Fibroblast of lung (primary cell): ENCODE results near the gene PIP5KL1. TPM values are rescaled to one million over a fixed set of nuclear protein-coding genes. Genes with fewer than 3 reads are reported as not detected.
A peak's percentile ranks its signal among the peaks of the same experiment; 100 is the strongest.

Source experiments
- DNase-seq, 2 donors: peaks; one replicate each; pipeline versions ENCODE4 v3.0.0 to v3.0.0-alpha.2; 2010; ENCODE audit warnings: low read depth in 2 of 2
- H2AFZ ChIP-seq: 2 replicates; pipeline ENCODE4 v1.5.1; 2012; ENCODE audit warnings: low read length, control low read depth, inconsistent platforms
- H3K27ac ChIP-seq: 2 replicates; pipeline ENCODE4 v1.5.1; 2011; ENCODE audit warnings: low read length, control low read depth; ENCODE audit not compliant: insufficient read depth
- H3K27me3 ChIP-seq: 2 replicates; pipeline ENCODE4 v1.5.1; 2011; ENCODE audit warnings: mild to moderate bottlenecking, low read length; ENCODE audit not compliant: control insufficient read depth, insufficient read depth
- H3K36me3 ChIP-seq: 2 replicates; pipeline ENCODE4 v1.5.1; 2011; ENCODE audit warnings: low read length; ENCODE audit not compliant: control insufficient read depth, insufficient read depth
- H3K4me1 ChIP-seq: 2 replicates; pipeline ENCODE4 v1.5.1; 2011; ENCODE audit warnings: low read length; ENCODE audit not compliant: control insufficient read depth, insufficient read depth; ENCODE audit errors: extremely low read depth
- H3K4me2 ChIP-seq: 2 replicates; pipeline ENCODE4 v1.5.1; 2011; ENCODE audit warnings: low read length, control low read depth; ENCODE audit not compliant: insufficient read depth; ENCODE audit errors: extremely low read depth
- H3K4me3 ChIP-seq, 4 experiments: fragments of 200-600 bp in 1 of 4; sonication (generic) in 1 of 4; replicated peaks in 1 of 4; 2 replicates each; pipeline ENCODE4 v1.5.1; 2011 to 2016; ENCODE audit warnings: low read length in 4 of 4, low read depth in 3 of 4, mild to moderate bottlenecking in 3 of 4, control low read depth in 2 of 4, inconsistent platforms in 1 of 4, mixed read lengths in 1 of 4; ENCODE audit not compliant: insufficient read depth in 1 of 4; ENCODE audit errors: control extremely low read depth in 1 of 4
- H3K79me2 ChIP-seq: 2 replicates; pipeline ENCODE4 v1.5.1; 2012; ENCODE audit warnings: mild to moderate bottlenecking, low read length, inconsistent platforms; ENCODE audit not compliant: control insufficient read depth, insufficient read depth
- H3K9ac ChIP-seq: 2 replicates; pipeline ENCODE4 v1.5.1; 2011; ENCODE audit warnings: mild to moderate bottlenecking, low read length, control low read depth; ENCODE audit not compliant: insufficient read depth
- H3K9me3 ChIP-seq: 2 replicates; pipeline ENCODE4 v1.5.1; 2012; ENCODE audit warnings: low read depth, low read length; ENCODE audit not compliant: control insufficient read depth, insufficient read depth
- H4K20me1 ChIP-seq: 2 replicates; pipeline ENCODE4 v1.5.1; 2011; ENCODE audit warnings: low read length; ENCODE audit not compliant: control insufficient read depth, insufficient read depth; ENCODE audit errors: extremely low read depth
- EZH2 ChIP-seq: IDR thresholded peaks from 2 replicates; pipeline ENCODE4 v1.5.1; 2012; ENCODE audit warnings: low read length, control low read depth, mild to moderate bottlenecking; ENCODE audit errors: missing control alignments
- polyA minus RNA-seq: library from RNA; depleted of rRNA, polyadenylated mRNA; stranded (reverse); fragments of >200 nt; gene quantifications from 2 replicates; pipeline ENCODE4 v1.2.3, GENCODE V29; 2011; ENCODE audit warnings: low replicate concordance
- polyA plus RNA-seq, 2 donors: library from polyadenylated mRNA; depleted of rRNA in 1 of 2; stranded (reverse) in 1 of 2; unstranded in 1 of 2; fragments of >200 nt; gene quantifications; 2 replicates each; pipeline ENCODE4 v1.2.1, GENCODE V29; 2011 to 2012; ENCODE audit warnings: missing spikeins in 1 of 2
- total RNA-seq: library from RNA; depleted of rRNA; stranded (reverse); fragments of >200 nt; gene quantifications from 2 replicates; pipeline ENCODE4 v1.2.1, GENCODE V29; 2014
- TF ChIP-seq, protein P1 (sequence below), 2 donors: IDR thresholded peaks in 1 of 2; conservative IDR thresholded peaks in 1 of 2; 1 replicate in 1 of 2; 2 replicates in 1 of 2; pipeline ENCODE4 v1.5.1; 2011 to 2012; ENCODE audit warnings: low read length in 2 of 2, control low read depth in 1 of 2, inconsistent platforms in 1 of 2, low read depth in 1 of 2, mild to moderate bottlenecking in 1 of 2

Gene PIP5KL1, protein sequence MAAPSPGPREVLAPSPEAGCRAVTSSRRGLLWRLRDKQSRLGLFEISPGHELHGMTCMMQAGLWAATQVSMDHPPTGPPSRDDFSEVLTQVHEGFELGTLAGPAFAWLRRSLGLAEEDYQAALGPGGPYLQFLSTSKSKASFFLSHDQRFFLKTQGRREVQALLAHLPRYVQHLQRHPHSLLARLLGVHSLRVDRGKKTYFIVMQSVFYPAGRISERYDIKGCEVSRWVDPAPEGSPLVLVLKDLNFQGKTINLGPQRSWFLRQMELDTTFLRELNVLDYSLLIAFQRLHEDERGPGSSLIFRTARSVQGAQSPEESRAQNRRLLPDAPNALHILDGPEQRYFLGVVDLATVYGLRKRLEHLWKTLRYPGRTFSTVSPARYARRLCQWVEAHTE
- total RNA-seq, result 0.77 and 2.5 TPM in 2 replicates
- 0.84 and 1.9 TPM in 2 replicates for polyA plus RNA-seq
- 2.0 and 3.6 TPM in 2 replicates for polyA plus RNA-seq (2012)
- polyA minus RNA-seq, result 2.9 TPM in 1 of 2 replicates, not detected in the other

DNA sequence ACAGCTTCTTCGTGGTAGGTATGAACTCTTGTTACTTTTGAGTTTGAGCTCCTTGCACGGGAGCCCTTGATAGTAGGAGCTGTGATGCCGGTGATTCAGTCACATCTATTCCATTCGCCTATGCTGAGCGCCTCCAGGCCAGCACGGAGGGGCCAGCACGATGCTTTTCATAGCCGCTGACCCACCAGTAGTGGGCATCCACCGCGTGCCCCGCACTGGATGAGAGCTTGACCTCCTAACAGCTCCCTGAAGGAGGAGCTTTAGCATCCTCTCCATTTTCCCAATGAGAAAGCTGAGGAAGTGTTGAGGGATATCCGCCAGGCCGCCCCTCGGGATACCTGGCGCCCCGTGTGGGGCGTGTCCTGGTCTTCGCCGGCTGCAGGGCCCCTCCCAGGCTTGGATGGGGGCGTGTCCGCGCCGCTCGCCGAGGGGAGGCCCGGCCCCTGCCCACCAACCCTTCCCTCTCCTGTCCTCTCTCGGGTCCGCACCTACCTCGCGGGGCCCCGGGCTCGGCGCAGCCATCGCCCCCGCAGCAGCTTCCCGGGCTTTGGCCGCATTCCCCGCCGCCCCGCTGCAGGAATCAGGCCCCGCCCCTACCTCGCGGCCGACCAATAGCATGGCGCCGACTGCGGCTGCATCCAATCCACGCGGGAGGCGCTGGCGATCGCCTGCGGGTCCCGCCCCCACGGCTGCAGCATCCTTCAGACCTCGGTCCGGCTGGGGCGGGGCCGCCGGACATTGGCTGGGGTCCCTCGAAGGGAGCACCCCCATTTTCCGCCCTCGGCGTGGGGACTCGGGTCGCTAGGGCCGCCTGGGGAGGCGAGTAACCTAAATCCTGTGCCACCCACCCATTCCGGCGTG, at the start of gene PIP5KL1:
TSS of gene PIP5KL1 (minus strand) at position 547 of the 861 bp plus-strand sequence. CDS start at position 522, 25 bp downstream.
- no peaks in the 10 kb centered on the region for H4K20me1 ChIP-seq
- peaks cover 1% of the 10 kb centered on the region for H3K36me3 ChIP-seq
- H3K79me2 ChIP-seq, result peaks cover 10% of the 10 kb centered on the region
- peaks cover 19% of the 10 kb centered on the region for H3K4me1 ChIP-seq
- DNase-seq, result peak; percentile 77 to 82
- H3K4me2 ChIP-seq, result peak within 1 kb of the TSS; percentile 80
- no peak for TF ChIP-seq EZH2
- TF ChIP-seq, protein P1, sequence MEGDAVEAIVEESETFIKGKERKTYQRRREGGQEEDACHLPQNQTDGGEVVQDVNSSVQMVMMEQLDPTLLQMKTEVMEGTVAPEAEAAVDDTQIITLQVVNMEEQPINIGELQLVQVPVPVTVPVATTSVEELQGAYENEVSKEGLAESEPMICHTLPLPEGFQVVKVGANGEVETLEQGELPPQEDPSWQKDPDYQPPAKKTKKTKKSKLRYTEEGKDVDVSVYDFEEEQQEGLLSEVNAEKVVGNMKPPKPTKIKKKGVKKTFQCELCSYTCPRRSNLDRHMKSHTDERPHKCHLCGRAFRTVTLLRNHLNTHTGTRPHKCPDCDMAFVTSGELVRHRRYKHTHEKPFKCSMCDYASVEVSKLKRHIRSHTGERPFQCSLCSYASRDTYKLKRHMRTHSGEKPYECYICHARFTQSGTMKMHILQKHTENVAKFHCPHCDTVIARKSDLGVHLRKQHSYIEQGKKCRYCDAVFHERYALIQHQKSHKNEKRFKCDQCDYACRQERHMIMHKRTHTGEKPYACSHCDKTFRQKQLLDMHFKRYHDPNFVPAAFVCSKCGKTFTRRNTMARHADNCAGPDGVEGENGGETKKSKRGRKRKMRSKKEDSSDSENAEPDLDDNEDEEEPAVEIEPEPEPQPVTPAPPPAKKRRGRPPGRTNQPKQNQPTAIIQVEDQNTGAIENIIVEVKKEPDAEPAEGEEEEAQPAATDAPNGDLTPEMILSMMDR (conservative IDR thresholded peaks at IDR 0.05 in 1 of 2, IDR thresholded peaks at IDR 0.05 in 1 of 2; ENCODE audit: low read depth in 1 of 2, low read length in 2 of 2), result peak; percentile 6 to 36
- no peaks in the 10 kb centered on the region for H3K9me3 ChIP-seq
- H3K27ac ChIP-seq, result peak within 1 kb of the TSS; percentile 83
- no peak within 1 kb of the TSS for H2AFZ ChIP-seq
- peak within 1 kb of the TSS; percentile 63 for H3K9ac ChIP-seq
- no peaks in the 10 kb centered on the region for H3K27me3 ChIP-seq
- peak within 1 kb of the TSS; percentile 42 to 60 (median 54) for H3K4me3 ChIP-seq

DNA sequence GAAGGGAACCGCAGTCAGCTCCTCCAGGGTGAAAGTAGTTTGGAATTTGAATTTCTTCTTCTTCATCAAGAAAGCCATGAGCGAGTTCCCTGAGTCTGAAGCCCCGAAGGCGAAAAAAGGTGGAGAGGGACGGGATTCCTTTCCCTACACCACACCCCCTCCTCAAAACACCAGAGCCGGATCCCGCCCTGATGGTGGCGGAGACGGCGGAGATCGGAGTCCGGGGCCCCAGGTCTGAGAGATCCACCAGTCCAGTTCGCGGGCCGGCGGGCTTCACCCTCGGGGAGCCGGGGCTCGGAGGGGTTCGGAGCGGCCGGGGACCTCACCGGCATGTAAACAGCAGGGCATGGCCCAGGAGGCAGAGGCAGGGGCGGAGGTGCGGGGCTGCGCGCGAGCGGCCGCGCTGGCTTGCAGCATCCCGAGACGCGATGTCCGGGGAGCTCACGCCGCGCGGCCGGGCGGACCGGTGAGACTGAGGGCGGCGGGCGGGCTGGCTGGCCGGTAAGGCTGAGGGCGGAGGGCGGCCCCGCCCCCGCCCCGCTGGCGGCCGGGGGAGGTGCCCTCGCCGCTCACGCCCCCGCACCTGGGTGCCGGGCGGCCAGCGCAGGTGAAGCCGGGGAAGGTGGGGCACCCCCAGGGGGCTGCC, 49.6 kb upstream of the PIP5KL1 start:
- peaks cover 14% of the 10 kb centered on the region for H3K4me1 ChIP-seq
- H3K27me3 ChIP-seq, result no peaks in the 10 kb centered on the region
- H3K4me3 ChIP-seq, result peak overlapping the region; percentile 50 to 91 (median 75)
- peak overlapping the region; percentile 87 for H3K4me2 ChIP-seq
- H3K36me3 ChIP-seq, result no peaks in the 10 kb centered on the region
- TF ChIP-seq EZH2, result no peak
- TF ChIP-seq, protein P1 (conservative IDR thresholded peaks at IDR 0.05 in 1 of 2, IDR thresholded peaks at IDR 0.05 in 1 of 2; ENCODE audit: low read depth in 1 of 2, low read length in 2 of 2), result no peak
- H3K9ac ChIP-seq, result peak overlapping the region; percentile 67
- H3K9me3 ChIP-seq, result no peaks in the 10 kb centered on the region
- peak overlapping the region; percentile 34 for H3K27ac ChIP-seq
- no peak overlapping the region for H2AFZ ChIP-seq
- no peak for DNase-seq
- peaks cover 44% of the 10 kb centered on the region for H3K79me2 ChIP-seq
- H4K20me1 ChIP-seq, result no peaks in the 10 kb centered on the region
